B cell (primary cell): Measurements from ENCODE around the gene BANP. TPM values are rescaled to one million over a fixed set of nuclear protein-coding genes. Genes with fewer than 3 reads are reported as not detected.
"Not testable (repeated sequence)": the region's sequence is repeated elsewhere in the genome, so short reads cannot be mapped to it uniquely, and the experiment has no call there.

Experiments
- ATAC-seq: fragments of 200-7000 bp; cut with Tn5 transposase; one replicate; pipeline ENCODE4 v1.10.0; 2021; ENCODE audit warnings: low read depth, mild to moderate bottlenecking, moderate number of reproducible peaks, moderate library complexity
- CTCF ChIA-PET: fragments of 350-600 bp; sonication (Branson Sonifier 250); formaldehyde crosslinking; loops from one replicate; lab custom pipeline; 2021; ENCODE audit warnings: antibody characterized with exemption, inconsistent platforms; lab: Charles Lee
- POLR2A ChIA-PET: fragments of 350-600 bp; sonication (Branson Sonifier 250); formaldehyde crosslinking; loops from one replicate; lab custom pipeline; 2021; ENCODE audit warnings: antibody characterized with exemption; lab: Charles Lee
- DNase-seq: peaks from one replicate; pipeline ENCODE4 v3.0.0; 2013
- H2AFZ ChIP-seq: 2 replicates; pipeline ENCODE4 v1.6.1; 2012; ENCODE audit warnings: mild to moderate bottlenecking, low read depth, low read length; ENCODE audit not compliant: insufficient read depth, poor library complexity, severe bottlenecking
- H3K27ac ChIP-seq, 2 donors: 1 replicate in 1 of 2; 2 replicates in 1 of 2; pipeline ENCODE4 v1.5.1; 2012 to 2013; ENCODE audit warnings: low read length in 2 of 2, mild to moderate bottlenecking in 2 of 2, moderate library complexity in 1 of 2
- H3K27me3 ChIP-seq, 4 experiments: fragments of 200-600 bp in 1 of 4; sonication (generic) in 1 of 4; replicated peaks in 1 of 4; 1 replicate in 2 of 4; 2 replicates in 2 of 4; pipeline versions ENCODE4 v1.6.1 to v1.7.0; 2013 to 2016; ENCODE audit warnings: low read length in 3 of 4, mild to moderate bottlenecking in 2 of 4, mixed read lengths in 1 of 4, moderate library complexity in 1 of 4; ENCODE audit not compliant: insufficient read depth in 4 of 4, control insufficient read depth in 3 of 4; ENCODE audit errors: control extremely low read depth in 1 of 4
- H3K36me3 ChIP-seq, 2 experiments: replicated peaks in 1 of 2; 1 replicate in 1 of 2; 2 replicates in 1 of 2; pipeline versions ENCODE4 v1.6.1 to v1.7.1; 2013; ENCODE audit warnings: low read length in 1 of 2; ENCODE audit not compliant: insufficient read depth in 2 of 2, control insufficient read depth in 1 of 2; ENCODE audit errors: control extremely low read depth in 1 of 2, extremely low read depth in 1 of 2
- H3K4me1 ChIP-seq, 2 donors: fragments of 200-600 bp in 1 of 2; sonication (generic) in 1 of 2; 1 replicate in 1 of 2; 2 replicates in 1 of 2; pipeline versions ENCODE4 v1.5.1 to v1.6.1; 2013 to 2017; ENCODE audit warnings: low read length in 2 of 2; ENCODE audit not compliant: control insufficient read depth in 2 of 2, insufficient read depth in 2 of 2
- H3K4me2 ChIP-seq: replicated peaks from 2 replicates; pipeline ENCODE3; 2012; ENCODE audit warnings: mild to moderate bottlenecking, low read depth, low read length; ENCODE audit not compliant: poor library complexity, severe bottlenecking
- H3K4me3 ChIP-seq, 5 experiments: fragments of 200-600 bp in 1 of 5; sonication (generic) in 1 of 5; 1 replicate in 3 of 5; 2 replicates in 2 of 5; pipeline versions ENCODE4 v1.5.1 to v1.7.0; 2011 to 2016; ENCODE audit warnings: low read length in 4 of 5, mild to moderate bottlenecking in 4 of 5, low read depth in 2 of 5, control low read depth in 1 of 5, moderate library complexity in 1 of 5; ENCODE audit not compliant: insufficient read depth in 1 of 5; ENCODE audit errors: control extremely low read depth in 1 of 5, extremely low read depth in 1 of 5
- H3K79me2 ChIP-seq: fragments of 200-600 bp; sonication (generic); one replicate; pipeline ENCODE4 v1.6.0; 2016; ENCODE audit warnings: low read length; ENCODE audit not compliant: control insufficient read depth, insufficient read depth
- H3K9ac ChIP-seq: fragments of 200-600 bp; sonication (generic); 2 replicates; pipeline ENCODE4 v1.6.1; 2017; ENCODE audit warnings: mild to moderate bottlenecking, low read length, moderate library complexity
- H3K9me3 ChIP-seq, 3 donors: one replicate each; pipeline versions ENCODE4 v1.6.1 to v1.7.1; 2013; ENCODE audit warnings: low read length in 2 of 3; ENCODE audit not compliant: control insufficient read depth in 2 of 3, insufficient read depth in 1 of 3; ENCODE audit errors: control extremely low read depth in 1 of 3
- H4K20me1 ChIP-seq: 2 replicates; pipeline ENCODE4 v1.6.0; 2012; ENCODE audit warnings: mild to moderate bottlenecking, low read length; ENCODE audit not compliant: insufficient read depth, control insufficient read depth, poor library complexity, severe bottlenecking
- H3K27ac Mint-ChIP-seq: one replicate; pipeline ENCODE4 v1.8.0; 2021; ENCODE audit warnings: mixed read lengths
- H3K27me3 Mint-ChIP-seq: one replicate; pipeline ENCODE4 v1.8.0; 2021; ENCODE audit warnings: mixed read lengths
- H3K4me1 Mint-ChIP-seq: one replicate; pipeline ENCODE4 v1.8.0; 2021; ENCODE audit warnings: mixed read lengths
- H3K4me3 Mint-ChIP-seq: one replicate; pipeline ENCODE4 v1.8.0; 2021; ENCODE audit warnings: mixed read lengths
- H3K9me3 Mint-ChIP-seq: one replicate; pipeline ENCODE4 v1.8.0; 2022; ENCODE audit warnings: mixed read lengths; ENCODE audit not compliant: insufficient read depth
- EZH2 ChIP-seq: IDR thresholded peaks from 2 replicates; pipeline ENCODE4 v1.6.1; 2012; ENCODE audit warnings: borderline replicate concordance, low read depth, mild to moderate bottlenecking, moderate library complexity, low read length; ENCODE audit not compliant: insufficient read depth, poor library complexity, severe bottlenecking
- WGBS: methylation state at CpG from one replicate; pipeline ENCODE4 v1.1.5; 2013; ENCODE audit warnings: missing lambda C conversion rate; ENCODE audit not compliant: insufficient coverage; 5-methylcytosine and 5-hydroxymethylcytosine counted together
- intact Hi-C: fragments of 100-400 bp; cut with micrococcal nuclease; formaldehyde crosslinking; loops from one replicate; pipeline ENCODE4 v1.10.0; 2022
- polyA plus RNA-seq: library from polyadenylated mRNA; depleted of rRNA; stranded (reverse); fragments of >200 nt; gene quantifications from 2 replicates; pipeline ENCODE4 v1.2.3, GENCODE V29; 2012
- total RNA-seq, 2 donors: library from RNA; stranded (reverse); fragments of 120-200 nt in 1 of 2; gene quantifications; 1 replicate in 1 of 2; 2 replicates in 1 of 2; pipeline versions ENCODE4 v1.2.3 to v1.2.4, GENCODE V29; 2013 to 2022
- TF ChIP-seq, protein P1 (sequence below): fragments of 200-600 bp; IDR thresholded peaks from one replicate; pipeline ENCODE4 v1.8.0; 2022; ENCODE audit warnings: antibody characterized with exemption, mild to moderate bottlenecking

The BANP gene
- total and polyA plus RNA-seq, 2 donors (not counting 1 experiment from before 2014, with no cell fraction given) = 44.4 to 181 TPM

GRCh38 chr16:87931504-87931903 lies 19.7 kb upstream of the BANP start:
- WGBS = 87% methylated on average over 15 of the region's 17 CpGs
- no peak overlapping the region for H3K27ac Mint-ChIP-seq
- H3K4me3 ChIP-seq = no peak overlapping the region
- peaks cover 10% of the 10 kb centered on the region for H3K4me1 Mint-ChIP-seq
- no peaks in the 10 kb centered on the region for H4K20me1 ChIP-seq
- intact Hi-C loops = no loop called here
- H3K27me3 Mint-ChIP-seq = peaks cover 5% of the 10 kb centered on the region
- H3K36me3 ChIP-seq = no peaks in the 10 kb centered on the region
- H3K4me2 ChIP-seq = no peak overlapping the region
- ATAC-seq (no peak), DNase-seq (no peak)
- POLR2A ChIA-PET = no interaction called here
- H3K27me3 ChIP-seq = peaks cover 0 to 2% (median 0%) of the 10 kb centered on the region in 4 experiments
- no peak overlapping the region for H3K27ac ChIP-seq
- H3K4me1 ChIP-seq = peaks cover 7 to 15% of the 10 kb centered on the region in 2 donors
- no peaks in the 10 kb centered on the region for H3K9me3 Mint-ChIP-seq
- TF ChIP-seq EZH2 = no peak
- TF ChIP-seq, protein P1, sequence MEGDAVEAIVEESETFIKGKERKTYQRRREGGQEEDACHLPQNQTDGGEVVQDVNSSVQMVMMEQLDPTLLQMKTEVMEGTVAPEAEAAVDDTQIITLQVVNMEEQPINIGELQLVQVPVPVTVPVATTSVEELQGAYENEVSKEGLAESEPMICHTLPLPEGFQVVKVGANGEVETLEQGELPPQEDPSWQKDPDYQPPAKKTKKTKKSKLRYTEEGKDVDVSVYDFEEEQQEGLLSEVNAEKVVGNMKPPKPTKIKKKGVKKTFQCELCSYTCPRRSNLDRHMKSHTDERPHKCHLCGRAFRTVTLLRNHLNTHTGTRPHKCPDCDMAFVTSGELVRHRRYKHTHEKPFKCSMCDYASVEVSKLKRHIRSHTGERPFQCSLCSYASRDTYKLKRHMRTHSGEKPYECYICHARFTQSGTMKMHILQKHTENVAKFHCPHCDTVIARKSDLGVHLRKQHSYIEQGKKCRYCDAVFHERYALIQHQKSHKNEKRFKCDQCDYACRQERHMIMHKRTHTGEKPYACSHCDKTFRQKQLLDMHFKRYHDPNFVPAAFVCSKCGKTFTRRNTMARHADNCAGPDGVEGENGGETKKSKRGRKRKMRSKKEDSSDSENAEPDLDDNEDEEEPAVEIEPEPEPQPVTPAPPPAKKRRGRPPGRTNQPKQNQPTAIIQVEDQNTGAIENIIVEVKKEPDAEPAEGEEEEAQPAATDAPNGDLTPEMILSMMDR = no peak
- no peaks in the 10 kb centered on the region for H3K79me2 ChIP-seq
- peaks cover 0 to 2% (median 0%) of the 10 kb centered on the region in 3 donors for H3K9me3 ChIP-seq
- H2AFZ ChIP-seq = no peak overlapping the region
- H3K9ac ChIP-seq = no peak overlapping the region
- CTCF ChIA-PET = interaction anchor here (1.3 to 1.4 kb wide), 2 partner anchors 25 to 78 kb away, joined by 3 read pairs; no protein-coding TSS in a partner anchor
- no peak overlapping the region for H3K4me3 Mint-ChIP-seq

- H3K4me1 ChIP-seq, H3K27ac ChIP-seq, H4K20me1 ChIP-seq, intact Hi-C loops, H3K27me3 ChIP-seq, H3K4me3 ChIP-seq, H3K4me1 Mint-ChIP-seq, H3K79me2 ChIP-seq, H3K27me3 Mint-ChIP-seq, H3K4me2 ChIP-seq, H3K36me3 ChIP-seq, H3K27ac Mint-ChIP-seq, CTCF ChIA-PET, H3K9ac ChIP-seq, H3K9me3 Mint-ChIP-seq, DNase-seq, H3K4me3 Mint-ChIP-seq, H2AFZ ChIP-seq, POLR2A ChIA-PET, ATAC-seq, H3K9me3 ChIP-seq: not testable (repeated sequence)
- 96% methylated on average over 8 of the region's 17 CpGs for WGBS
Measured at GRCh38 chr16:87932475-87933139, 18.6 kb upstream of the BANP start.
